Brain microvascular endothelial cell (primary cell): Measurements from ENCODE around the gene BDP1.

Experiments used
- DNase-seq: peaks from one replicate; pipeline ENCODE4 v3.0.0-alpha.2; 2020
- H3K27ac ChIP-seq: fragments of 250-450 bp; sonication (Bioruptor Pico); 2 replicates; pipeline ENCODE4 v1.5.1; 2020; ENCODE audit warnings: mild to moderate bottlenecking, moderate library complexity
- H3K27me3 ChIP-seq: fragments of 250-450 bp; sonication (Bioruptor Pico); replicated peaks from 2 replicates; pipeline ENCODE4 v1.5.1; 2020; ENCODE audit warnings: mild to moderate bottlenecking
- H3K36me3 ChIP-seq: fragments of 250-450 bp; sonication (Bioruptor Pico); replicated peaks from 2 replicates; pipeline ENCODE4 v1.5.1; 2020; ENCODE audit warnings: mild to moderate bottlenecking
- H3K4me3 ChIP-seq: 2 replicates; pipeline ENCODE4 v1.5.1; 2011; ENCODE audit warnings: low read depth, mild to moderate bottlenecking, control low read depth, low read length, moderate library complexity
- in situ Hi-C: cut with HindIII; loops from 2 replicates; pipeline ENCODE4 v1.10.0; 2017; ENCODE audit warnings: low sequenced_read_pairs, low pct_ligation_motif_present
- TF ChIP-seq, protein P1 (sequence below): IDR thresholded peaks from 2 replicates; pipeline ENCODE4 v1.5.1; 2011; ENCODE audit warnings: low read depth, mild to moderate bottlenecking, moderate library complexity, low read length, control low read depth, inconsistent platforms; ENCODE audit errors: missing control alignments

Gene BDP1

DNA sequence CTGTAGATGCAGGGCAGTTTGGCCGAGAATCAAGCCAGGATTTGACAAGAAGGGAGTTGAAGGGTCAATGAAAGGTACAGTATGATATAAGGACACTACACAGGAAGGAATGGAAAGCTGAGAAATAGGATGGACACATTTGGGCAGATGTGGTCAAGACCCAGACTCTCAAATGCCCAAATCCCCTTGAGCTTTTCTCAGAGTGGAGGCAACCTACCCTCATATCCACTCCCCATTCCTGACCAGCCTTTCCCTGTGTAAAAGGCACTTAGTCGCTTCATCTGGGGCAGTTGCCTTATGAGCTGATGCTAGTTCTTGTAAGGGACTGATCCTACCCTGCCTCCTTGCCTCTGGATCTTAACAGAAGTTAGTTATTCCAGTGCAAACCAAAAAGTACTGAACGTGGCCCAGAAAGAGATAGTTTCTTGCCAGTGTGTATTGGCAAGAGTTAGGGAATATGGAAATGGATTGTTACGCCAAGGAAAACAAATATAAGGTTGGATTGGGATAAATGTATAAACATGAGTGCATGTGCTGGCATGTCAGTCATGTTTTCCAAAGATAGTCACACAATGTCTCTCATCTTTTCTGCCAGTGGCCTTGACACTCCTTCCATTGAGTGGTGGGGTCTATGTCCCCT is 127.6 kb downstream of the BDP1 start:
- in situ Hi-C loops, result no loop called here
- Histone ChIP-seq H3K4me3 (no peak overlapping the region), H3K27me3 (no peaks in the 10 kb centered on the region), H3K36me3 (no peaks in the 10 kb centered on the region), H3K27ac (no peak overlapping the region)
- TF ChIP-seq, protein P1, sequence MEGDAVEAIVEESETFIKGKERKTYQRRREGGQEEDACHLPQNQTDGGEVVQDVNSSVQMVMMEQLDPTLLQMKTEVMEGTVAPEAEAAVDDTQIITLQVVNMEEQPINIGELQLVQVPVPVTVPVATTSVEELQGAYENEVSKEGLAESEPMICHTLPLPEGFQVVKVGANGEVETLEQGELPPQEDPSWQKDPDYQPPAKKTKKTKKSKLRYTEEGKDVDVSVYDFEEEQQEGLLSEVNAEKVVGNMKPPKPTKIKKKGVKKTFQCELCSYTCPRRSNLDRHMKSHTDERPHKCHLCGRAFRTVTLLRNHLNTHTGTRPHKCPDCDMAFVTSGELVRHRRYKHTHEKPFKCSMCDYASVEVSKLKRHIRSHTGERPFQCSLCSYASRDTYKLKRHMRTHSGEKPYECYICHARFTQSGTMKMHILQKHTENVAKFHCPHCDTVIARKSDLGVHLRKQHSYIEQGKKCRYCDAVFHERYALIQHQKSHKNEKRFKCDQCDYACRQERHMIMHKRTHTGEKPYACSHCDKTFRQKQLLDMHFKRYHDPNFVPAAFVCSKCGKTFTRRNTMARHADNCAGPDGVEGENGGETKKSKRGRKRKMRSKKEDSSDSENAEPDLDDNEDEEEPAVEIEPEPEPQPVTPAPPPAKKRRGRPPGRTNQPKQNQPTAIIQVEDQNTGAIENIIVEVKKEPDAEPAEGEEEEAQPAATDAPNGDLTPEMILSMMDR, result no peak
- DNase-seq, result no peak

DNA sequence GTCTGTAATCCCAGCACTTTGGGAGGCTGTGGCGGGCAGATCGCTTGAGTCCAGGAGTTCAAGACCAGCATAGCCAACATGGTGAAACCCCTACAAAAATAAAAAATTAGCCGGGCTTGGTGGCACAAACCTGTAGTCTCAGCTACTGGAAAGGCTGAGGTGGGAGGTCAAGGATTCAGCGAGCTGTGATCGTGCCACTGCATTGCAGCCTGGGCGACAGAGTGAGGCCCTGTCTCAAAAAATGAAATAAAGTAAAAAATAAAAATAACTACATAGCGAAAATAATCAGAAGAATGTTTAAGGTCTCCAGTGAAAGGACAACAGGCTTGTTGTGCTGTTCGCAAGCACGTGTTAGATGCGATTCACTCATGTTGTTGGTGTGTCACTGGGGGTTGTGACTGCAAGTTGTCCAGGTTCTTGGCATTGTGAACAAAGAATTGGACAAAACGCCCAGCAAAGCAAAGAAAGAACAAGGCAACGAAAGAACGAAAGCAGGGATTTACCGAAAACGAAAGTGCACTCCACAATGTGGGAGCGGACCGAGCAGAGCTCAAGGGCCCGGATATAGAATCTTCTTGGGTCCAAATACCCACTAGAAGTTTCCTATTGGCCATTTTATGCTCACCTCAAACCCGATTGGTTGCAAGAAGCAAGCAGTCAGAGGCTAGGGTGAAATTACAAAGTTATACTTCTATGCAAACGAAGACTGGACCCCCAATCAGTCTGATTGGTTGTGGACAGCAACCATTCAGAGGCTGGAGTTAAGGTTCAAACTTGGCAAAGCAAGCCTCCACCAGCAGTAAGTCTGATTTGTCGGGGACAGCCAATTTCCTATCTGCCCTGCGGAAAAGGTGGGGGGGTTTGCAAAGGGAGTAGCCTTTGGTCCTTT is 130.8 kb downstream of the BDP1 start:
- Histone ChIP-seq H3K4me3 (peak overlapping the region; percentile 73), H3K27me3 (no peaks in the 10 kb centered on the region)
- DNase-seq, result no peak

DNA sequence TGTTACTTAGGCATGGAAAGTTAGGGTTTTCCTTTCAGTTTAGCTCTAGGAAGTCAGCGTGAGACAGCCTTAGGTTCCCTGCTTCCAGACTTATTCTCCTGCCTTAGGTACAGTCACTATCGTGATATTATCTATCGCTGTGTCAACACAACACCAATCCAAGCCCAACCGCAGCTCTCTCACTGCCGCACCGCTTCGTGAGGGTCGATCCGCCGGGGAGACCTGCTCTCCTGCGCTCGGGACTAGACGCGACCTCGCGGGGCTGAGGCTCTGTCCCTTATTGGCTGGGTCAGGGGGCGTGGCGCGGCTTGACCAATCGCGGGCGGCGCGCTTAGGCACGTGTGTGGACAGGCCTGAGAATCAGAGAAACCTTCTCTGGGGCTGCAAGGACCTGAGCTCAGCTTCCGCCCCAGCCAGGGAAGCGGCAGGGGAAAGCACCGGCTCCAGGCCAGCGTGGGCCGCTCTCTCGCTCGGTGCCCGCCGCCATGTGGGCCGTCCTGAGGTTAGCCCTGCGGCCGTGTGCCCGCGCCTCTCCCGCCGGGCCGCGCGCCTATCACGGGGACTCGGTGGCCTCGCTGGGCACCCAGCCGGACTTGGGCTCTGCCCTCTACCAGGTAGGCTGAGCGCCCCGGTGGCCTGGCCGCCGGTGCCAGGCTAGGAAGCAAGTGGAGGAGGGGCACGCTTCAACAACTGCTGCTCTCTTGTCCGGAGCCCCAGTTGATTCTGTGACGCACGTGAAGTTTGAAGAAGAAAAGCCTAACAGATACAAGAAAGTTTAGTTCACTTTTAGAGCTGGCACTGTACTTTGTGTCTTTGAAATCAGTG is 131.7 kb downstream of the BDP1 start, which contains the start of gene MCCC2:
MCCC2 (plus strand) TSS at position 400 of the 825 bp plus-strand sequence; CDS start at position 486, 86 bp downstream.
- in situ Hi-C loops, result no loop called here
- peak within 1 kb of the TSS; percentile 62 for H3K27ac ChIP-seq
- DNase-seq, result peak; percentile 96
- peak within 1 kb of the TSS; percentile 73 for H3K4me3 ChIP-seq
- no peaks in the 10 kb centered on the region for H3K36me3 ChIP-seq
- TF ChIP-seq, protein P1, result no peak
- no peaks in the 10 kb centered on the region for H3K27me3 ChIP-seq

More for the DNA sequence above, 130.8 kb downstream of the BDP1 start:
- TF ChIP-seq, protein P1, result no peak
- no peaks in the 10 kb centered on the region for H3K36me3 ChIP-seq
- H3K27ac ChIP-seq, result peak overlapping the region; percentile 62
- in situ Hi-C loops, result no loop called here

DNA sequence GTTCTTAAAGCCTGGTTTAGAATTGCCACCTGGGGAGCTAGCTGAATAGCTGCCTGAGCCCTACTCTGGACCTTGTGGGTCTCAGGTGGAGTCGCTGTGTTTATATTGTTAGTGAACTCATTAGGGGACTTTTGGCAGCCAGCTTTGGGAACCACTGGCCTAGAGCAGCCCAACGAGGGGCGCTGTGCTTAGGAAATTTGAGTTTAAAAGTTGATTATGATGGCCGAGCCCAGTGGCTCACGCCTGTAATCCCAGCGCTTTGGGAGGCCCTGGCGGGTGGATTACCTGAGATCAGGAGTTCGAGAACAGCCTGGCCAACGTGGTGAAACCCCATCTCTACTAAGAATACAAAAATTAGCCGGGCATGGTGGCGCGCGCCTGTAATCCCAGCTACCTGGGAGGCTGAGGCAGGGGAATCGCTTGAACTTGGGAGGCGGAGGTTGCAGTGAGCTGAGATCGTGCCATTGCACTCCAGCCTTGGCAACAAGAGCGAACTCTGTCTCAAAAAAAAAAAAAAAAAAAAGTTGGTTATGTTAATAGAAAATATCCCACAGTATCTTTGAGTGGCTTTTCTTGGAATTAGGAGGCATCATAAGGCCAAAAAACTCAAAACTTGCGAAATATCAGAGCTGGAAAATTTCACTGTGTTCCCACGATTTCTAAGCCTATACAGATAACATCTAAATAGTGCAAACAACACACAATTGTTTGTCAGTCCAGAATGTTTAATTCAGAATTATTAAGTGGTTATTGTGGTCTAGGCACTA is 132.5 kb downstream of the BDP1 start:
- peak overlapping the region; percentile 62 for H3K27ac ChIP-seq
- TF ChIP-seq, protein P1, result no peak
- no peak for DNase-seq
- peak overlapping the region; percentile 73 for H3K4me3 ChIP-seq
- H3K27me3 ChIP-seq, result no peaks in the 10 kb centered on the region
- in situ Hi-C loops, result no loop called here
- H3K36me3 ChIP-seq, result no peaks in the 10 kb centered on the region

DNA sequence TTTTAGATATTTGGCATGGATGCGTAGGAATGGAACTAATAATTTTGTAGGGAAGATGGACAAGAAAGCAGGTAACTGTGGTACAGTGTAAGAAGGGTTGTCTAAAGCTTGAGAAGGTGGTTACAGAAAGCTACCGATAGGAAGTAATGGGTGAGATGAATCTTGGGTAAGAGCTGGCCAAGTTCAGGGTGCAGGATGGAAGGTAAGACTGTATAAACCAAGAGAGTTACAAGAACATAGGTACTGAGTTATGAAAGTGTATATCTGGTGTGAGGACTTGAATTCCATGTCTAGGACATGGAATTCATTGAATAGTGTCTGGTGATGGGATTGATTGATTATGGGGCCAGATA is 133.1 kb downstream of the BDP1 start:
- H3K4me3 ChIP-seq, result no peak overlapping the region
- no peak for DNase-seq
- TF ChIP-seq, protein P1, result no peak
- no peak overlapping the region for H3K27ac ChIP-seq
- no peaks in the 10 kb centered on the region for H3K27me3 ChIP-seq
- in situ Hi-C loops, result no loop called here
- no peaks in the 10 kb centered on the region for H3K36me3 ChIP-seq
